Measurements from ENCODE around the gene SLC16A14.

GRCh38 chr2:230046491-230046890, 22.2 kb downstream of the SLC16A14 start:
- TF ChIP-seq CTCF (conservative IDR thresholded peaks at IDR 0.05; ENCODE audit: low read depth, low read length) (no peak), EZH2 (IDR thresholded peaks at IDR 0.05; ENCODE audit: low read length, unreplicated experiment) (no peak)
